H9 (cell line): ENCODE measurements around the gene SACM1L. TPM values are rescaled to one million over a fixed set of nuclear protein-coding genes. Genes with fewer than 3 reads are reported as not detected.

Source experiments
- DNase-seq: peaks from one replicate; pipeline ENCODE4 v3.0.0-alpha.2; 2017
- H2AFZ ChIP-seq: one replicate; pipeline ENCODE4 v1.6.1; 2013; ENCODE audit warnings: mild to moderate bottlenecking, low read length, control low read depth, moderate library complexity
- H2AK5ac ChIP-seq: 2 replicates; pipeline ENCODE4 v1.6.1; 2013; ENCODE audit warnings: low read length, control low read depth, mixed read lengths; ENCODE audit not compliant: insufficient read length
- H2BK120ac ChIP-seq: one replicate; pipeline ENCODE4 v1.6.1; 2013; ENCODE audit warnings: low read depth, mild to moderate bottlenecking, low read length, control low read depth, inconsistent platforms; ENCODE audit not compliant: poor library complexity, severe bottlenecking
- H2BK12ac ChIP-seq: 2 replicates; pipeline ENCODE4 v1.6.1; 2013; ENCODE audit warnings: low read length, control low read depth, mixed read lengths, low read depth; ENCODE audit not compliant: insufficient read length
- H2BK15ac ChIP-seq: 2 replicates; pipeline ENCODE4 v1.6.1; 2013; ENCODE audit warnings: low read depth, low read length, control low read depth
- H2BK20ac ChIP-seq: one replicate; pipeline ENCODE4 v1.6.1; 2013; ENCODE audit warnings: low read depth, mild to moderate bottlenecking, low read length, control low read depth, inconsistent platforms; ENCODE audit not compliant: poor library complexity, severe bottlenecking
- H2BK5ac ChIP-seq: 2 replicates; pipeline ENCODE4 v1.6.1; 2013; ENCODE audit warnings: low read length, control low read depth, mixed read lengths; ENCODE audit not compliant: insufficient read length
- H3K14ac ChIP-seq: 2 replicates; pipeline ENCODE4 v1.6.1; 2013; ENCODE audit warnings: low read length, control low read depth; ENCODE audit not compliant: insufficient read depth
- H3K18ac ChIP-seq: 2 replicates; pipeline ENCODE4 v1.6.1; 2013; ENCODE audit warnings: low read depth, mild to moderate bottlenecking, mixed read lengths, low read length, control low read depth; ENCODE audit not compliant: insufficient read length
- H3K23ac ChIP-seq: 2 replicates; pipeline ENCODE4 v1.6.1; 2013; ENCODE audit warnings: low read length, control low read depth, mixed read lengths, low read depth; ENCODE audit not compliant: insufficient read length
- H3K23me2 ChIP-seq: 2 replicates; pipeline ENCODE4 v1.6.1; 2013; ENCODE audit warnings: low read depth, mild to moderate bottlenecking, mixed read lengths, low read length, control low read depth; ENCODE audit not compliant: insufficient read length, poor library complexity, severe bottlenecking
- H3K27ac ChIP-seq: 2 replicates; pipeline ENCODE4 v1.5.1; 2013; ENCODE audit warnings: low read length, control low read depth, mixed read lengths, low read depth; ENCODE audit not compliant: insufficient read length
- H3K27me3 ChIP-seq: 2 replicates; pipeline ENCODE4 v1.6.1; 2013; ENCODE audit warnings: low read length, control low read depth, inconsistent platforms; ENCODE audit not compliant: insufficient read depth
- H3K4ac ChIP-seq: 2 replicates; pipeline ENCODE4 v1.6.1; 2013; ENCODE audit warnings: low read depth, mild to moderate bottlenecking, control low read depth, inconsistent platforms, low read length, moderate library complexity
- H3K4me1 ChIP-seq: 2 replicates; pipeline ENCODE4 v1.6.1; 2013; ENCODE audit warnings: low read length, control low read depth, inconsistent platforms; ENCODE audit not compliant: insufficient read depth
- H3K4me2 ChIP-seq: 2 replicates; pipeline ENCODE4 v1.6.1; 2013; ENCODE audit warnings: low read length, control low read depth, mixed read lengths; ENCODE audit not compliant: insufficient read length, insufficient read depth
- H3K56ac ChIP-seq: 2 replicates; pipeline ENCODE4 v1.6.1; 2013; ENCODE audit warnings: low read depth, mild to moderate bottlenecking, mixed read lengths, low read length, control low read depth; ENCODE audit not compliant: insufficient read length
- H3K79me1 ChIP-seq: 2 replicates; pipeline ENCODE4 v1.6.1; 2013; ENCODE audit warnings: low read depth, mild to moderate bottlenecking, moderate library complexity, low read length, control low read depth, inconsistent platforms; ENCODE audit not compliant: insufficient read depth, poor library complexity, severe bottlenecking
- H3K79me2 ChIP-seq: 2 replicates; pipeline ENCODE4 v1.6.1; 2013; ENCODE audit warnings: low read length, control low read depth, inconsistent platforms; ENCODE audit not compliant: insufficient read depth
- H3K9ac ChIP-seq: 2 replicates; pipeline ENCODE4 v1.6.1; 2013; ENCODE audit warnings: low read length, control low read depth, mixed read lengths; ENCODE audit not compliant: insufficient read length; ENCODE audit errors: extremely low read depth
- H3K9me3 ChIP-seq: one replicate; pipeline ENCODE4 v1.6.1; 2013; ENCODE audit warnings: low read depth, low read length, inconsistent platforms; ENCODE audit not compliant: control insufficient read depth
- H3T11ph ChIP-seq: one replicate; pipeline ENCODE4 v1.6.1; 2013; ENCODE audit warnings: mild to moderate bottlenecking, low read length, control low read depth, inconsistent platforms
- H4K20me1 ChIP-seq: one replicate; pipeline ENCODE4 v1.6.1; 2013; ENCODE audit not compliant: control insufficient read depth, insufficient read length, insufficient read depth
- H4K5ac ChIP-seq: 2 replicates; pipeline ENCODE4 v1.6.1; 2013; ENCODE audit warnings: low read depth, mild to moderate bottlenecking, mixed read lengths, low read length, control low read depth; ENCODE audit not compliant: insufficient read length
- H4K8ac ChIP-seq: replicated peaks from 2 replicates; pipeline ENCODE4 v1.6.1; 2013; ENCODE audit warnings: low read length, control low read depth, mixed read lengths, low read depth; ENCODE audit not compliant: insufficient read length
- H4K91ac ChIP-seq: 2 replicates; pipeline ENCODE4 v1.6.1; 2013; ENCODE audit warnings: low read depth, mild to moderate bottlenecking, moderate library complexity, mixed read lengths, low read length, control low read depth; ENCODE audit not compliant: insufficient read length
- H3K27ac Mint-ChIP-seq, 3 experiments: 2 replicates in 2 of 3; 3 replicates in 1 of 3; pipeline ENCODE4 v1.8.0; 2020 to 2021; ENCODE audit warnings: mixed read lengths in 3 of 3, mild to moderate bottlenecking in 1 of 3, moderate library complexity in 1 of 3
- H3K27me3 Mint-ChIP-seq: 2 replicates; pipeline ENCODE4 v1.8.0; 2021; ENCODE audit warnings: low read depth, mild to moderate bottlenecking, moderate library complexity, mixed read lengths
- H3K36me3 Mint-ChIP-seq, 3 experiments: 2 replicates in 2 of 3; 3 replicates in 1 of 3; pipeline ENCODE4 v1.8.0; 2020 to 2021; ENCODE audit warnings: low read depth in 3 of 3, mixed read lengths in 3 of 3; ENCODE audit not compliant: insufficient read depth in 1 of 3
- H3K4me1 Mint-ChIP-seq, 2 experiments: 2 replicates each; pipeline ENCODE4 v1.8.0; 2020; ENCODE audit warnings: mixed read lengths in 2 of 2
- H3K4me3 Mint-ChIP-seq, 2 experiments: 2 replicates in 1 of 2; 3 replicates in 1 of 2; pipeline ENCODE4 v1.8.0; 2020 to 2021; ENCODE audit warnings: mild to moderate bottlenecking in 2 of 2, mixed read lengths in 2 of 2, moderate library complexity in 1 of 2
- H3K9me3 Mint-ChIP-seq, 2 experiments: 2 replicates in 1 of 2; 3 replicates in 1 of 2; pipeline ENCODE4 v1.8.0; 2020; ENCODE audit warnings: mild to moderate bottlenecking in 2 of 2, mixed read lengths in 2 of 2, moderate library complexity in 1 of 2
- WGBS: extraction: QIAGEN DNeasy Blood & Tissue Kit; methylation state at CpG from one replicate; pipeline ENCODE4 v1.1.7; 2013; ENCODE audit warnings: missing lambda C conversion rate, low lambda C conversion rate, mixed read lengths; ENCODE audit not compliant: insufficient read length; ENCODE audit errors: extremely low coverage; 5-methylcytosine and 5-hydroxymethylcytosine counted together
- total RNA-seq: library from RNA; stranded (reverse); gene quantifications from 2 replicates; pipeline ENCODE4 v1.2.1, GENCODE V29; 2021
- TF ChIP-seq, protein P1 (sequence below): fragments of 200-600 bp; sonication (generic); conservative IDR thresholded peaks from 3 replicates; pipeline ENCODE4 v1.8.0; 2021; ENCODE audit warnings: antibody characterized with exemption, mild to moderate bottlenecking

Gene SACM1L
- total RNA-seq, 1 experiment from 2014 or later: 52.8 TPM

DNA sequence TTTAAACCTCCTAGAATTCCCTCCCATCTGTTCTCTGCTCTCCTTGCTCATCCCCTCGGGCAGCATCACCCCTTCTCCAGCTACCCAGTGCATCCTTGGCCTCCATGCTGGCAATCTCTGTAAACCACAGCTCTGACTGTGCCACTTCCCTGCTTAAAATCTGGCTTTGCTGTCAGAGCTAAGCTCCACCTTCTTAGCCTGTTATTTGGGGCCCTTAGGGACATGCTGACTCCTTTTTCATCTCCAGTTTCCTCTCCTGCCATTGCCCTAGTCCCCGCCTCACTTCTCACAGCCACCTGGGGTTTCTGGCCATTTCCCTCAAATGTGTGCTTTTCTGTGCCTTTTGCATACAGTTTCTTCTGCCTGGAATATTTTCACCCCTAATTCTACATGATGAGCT lies 101.4 kb downstream of the SACM1L start:
- no peak overlapping the region for H2BK12ac ChIP-seq
- H2AFZ ChIP-seq: no peak overlapping the region
- H3K4me2 ChIP-seq: no peak overlapping the region
- Mint-ChIP-seq H3K4me3 (no peak overlapping the region), H3K36me3 (peaks cover 0 to 17% (median 2%) of the 10 kb centered on the region in 3 experiments; a peak in 4 of 7 replicates), H3K4me1 (peaks cover 9 to 10% of the 10 kb centered on the region in 2 experiments), H3K27ac (no peak overlapping the region), H3K9me3 (peaks cover 11 to 22% of the 10 kb centered on the region in 2 experiments), H3K27me3 (peaks cover 65% of the 10 kb centered on the region)
- no peak overlapping the region for H2BK15ac ChIP-seq
- no peaks in the 10 kb centered on the region for H3K4me1 ChIP-seq
- no peak overlapping the region for H3K9ac ChIP-seq
- no peaks in the 10 kb centered on the region for H3K9me3 ChIP-seq
- H2AK5ac ChIP-seq: no peak overlapping the region
- no peak overlapping the region for H4K8ac ChIP-seq
- no peak overlapping the region for H3K23ac ChIP-seq
- H3K18ac ChIP-seq: no peak overlapping the region
- no peaks in the 10 kb centered on the region for H4K20me1 ChIP-seq
- H3T11ph ChIP-seq: no peak overlapping the region
- no peak overlapping the region for H2BK20ac ChIP-seq
- H3K79me2 ChIP-seq: no peaks in the 10 kb centered on the region
- DNase-seq: no peak
- H3K23me2 ChIP-seq: no peaks in the 10 kb centered on the region
- no peak overlapping the region for H3K56ac ChIP-seq
- H3K27ac ChIP-seq: no peak overlapping the region
- TF ChIP-seq, protein P1, sequence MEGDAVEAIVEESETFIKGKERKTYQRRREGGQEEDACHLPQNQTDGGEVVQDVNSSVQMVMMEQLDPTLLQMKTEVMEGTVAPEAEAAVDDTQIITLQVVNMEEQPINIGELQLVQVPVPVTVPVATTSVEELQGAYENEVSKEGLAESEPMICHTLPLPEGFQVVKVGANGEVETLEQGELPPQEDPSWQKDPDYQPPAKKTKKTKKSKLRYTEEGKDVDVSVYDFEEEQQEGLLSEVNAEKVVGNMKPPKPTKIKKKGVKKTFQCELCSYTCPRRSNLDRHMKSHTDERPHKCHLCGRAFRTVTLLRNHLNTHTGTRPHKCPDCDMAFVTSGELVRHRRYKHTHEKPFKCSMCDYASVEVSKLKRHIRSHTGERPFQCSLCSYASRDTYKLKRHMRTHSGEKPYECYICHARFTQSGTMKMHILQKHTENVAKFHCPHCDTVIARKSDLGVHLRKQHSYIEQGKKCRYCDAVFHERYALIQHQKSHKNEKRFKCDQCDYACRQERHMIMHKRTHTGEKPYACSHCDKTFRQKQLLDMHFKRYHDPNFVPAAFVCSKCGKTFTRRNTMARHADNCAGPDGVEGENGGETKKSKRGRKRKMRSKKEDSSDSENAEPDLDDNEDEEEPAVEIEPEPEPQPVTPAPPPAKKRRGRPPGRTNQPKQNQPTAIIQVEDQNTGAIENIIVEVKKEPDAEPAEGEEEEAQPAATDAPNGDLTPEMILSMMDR: no peak
- H4K5ac ChIP-seq: no peak overlapping the region
- H3K14ac ChIP-seq: no peak overlapping the region
- no peak overlapping the region for H3K4ac ChIP-seq
- H4K91ac ChIP-seq: no peak overlapping the region
- no peaks in the 10 kb centered on the region for H3K79me1 ChIP-seq
- no peak overlapping the region for H2BK5ac ChIP-seq
- no peak overlapping the region for H2BK120ac ChIP-seq
- no CpG with 5 or more reads among the region's 2 CpGs for WGBS
- H3K27me3 ChIP-seq: peaks cover 12% of the 10 kb centered on the region; the same call in 1 of the 2 replicates
